Esophagus muscularis mucosa (tissue), 3 donors: Measurements from ENCODE around the gene BCL11A.

Source experiments
- CTCF ChIP-seq, 3 experiments: fragments of 200-600 bp in 2 of 3; fragments of 450-650 bp in 1 of 3; sonication (generic) in 2 of 3; IDR thresholded peaks; one replicate each; pipeline ENCODE4 v1.5.1; 2017 to 2019; ENCODE audit warnings: antibody characterized with exemption in 3 of 3, mild to moderate bottlenecking in 2 of 3, moderate library complexity in 1 of 3
- EP300 ChIP-seq: sonication (generic); formaldehyde crosslinking; IDR thresholded peaks from one replicate; pipeline ENCODE4 v1.6.1; 2017; ENCODE audit warnings: antibody characterized with exemption

- TF ChIP-seq EP300 (no peak), CTCF (IDR thresholded peaks at IDR 0.05) (no peak)
Measured at GRCh38 chr2:60589104-60589503, 35.6 kb upstream of the BCL11A start.
